GM19463 (cell line): ENCODE measurements around the gene TKT.
A peak's percentile ranks its signal among the peaks of the same experiment; 100 is the strongest.

ENCODE experiments used
- ATAC-seq: cut with Tn5 transposase; IDR thresholded peaks from one replicate; pipeline ENCODE4 v1.9.1; 2021; ENCODE audit warnings: mild to moderate bottlenecking, moderate library complexity; ENCODE audit not compliant: unreplicated experiment

Gene TKT

GRCh38 chr3:53225651-53226050 is 30.2 kb downstream of the TKT start:
- ATAC-seq: no peak

GRCh38 chr3:53225181-53225580 is 30.6 kb downstream of the TKT start:
- ATAC-seq: no peak

GRCh38 chr3:53224536-53224935 is 31.3 kb downstream of the TKT start:
- no peak for ATAC-seq

- no peak for ATAC-seq
Measured at GRCh38 chr3:53224026-53224425, 31.8 kb downstream of the TKT start.

GRCh38 chr3:53223541-53223966 is 32.3 kb downstream of the TKT start:
- ATAC-seq: no peak

GRCh38 chr3:53223025-53223424 is 32.8 kb downstream of the TKT start:
- no peak for ATAC-seq

- ATAC-seq: no peak
Measured at GRCh38 chr3:53222183-53222901, 33.5 kb downstream of the TKT start.

- no peak for ATAC-seq
Measured at GRCh38 chr3:53221827-53222182, 34.0 kb downstream of the TKT start.

GRCh38 chr3:53221345-53221744 is 34.5 kb downstream of the TKT start:
- ATAC-seq: no peak

GRCh38 chr3:53219895-53220483 is 35.8 kb downstream of the TKT start:
- peak; percentile 96 for ATAC-seq

- no peak for ATAC-seq
Measured at GRCh38 chr3:53218131-53218530, 37.7 kb downstream of the TKT start.

GRCh38 chr3:53217175-53217574 is 38.6 kb downstream of the TKT start:
- ATAC-seq: no peak

GRCh38 chr3:53216723-53217122 is 39.1 kb downstream of the TKT start:
- no peak for ATAC-seq

- no peak for ATAC-seq
Measured at GRCh38 chr3:53215816-53216215, 40.0 kb downstream of the TKT start.

- ATAC-seq: no peak
Measured at GRCh38 chr3:53213276-53213675, 42.5 kb downstream of the TKT start.

- ATAC-seq: no peak
Measured at GRCh38 chr3:53211706-53212702, 43.8 kb downstream of the TKT start.

- ATAC-seq: no peak
Measured at GRCh38 chr3:53202331-53203015, 53.3 kb downstream of the TKT start.

- no peak for ATAC-seq
Measured at GRCh38 chr3:53200501-53201498, 55.0 kb downstream of the TKT start.

GRCh38 chr3:53199834-53200233 is 56.0 kb downstream of the TKT start:
- ATAC-seq: no peak

GRCh38 chr3:53198996-53199395 is 56.8 kb downstream of the TKT start:
- no peak for ATAC-seq
